Mesothelial cell of epicardium (in vitro differentiated cells): ENCODE measurements around the gene CCL15. TPM values are rescaled to one million over a fixed set of nuclear protein-coding genes. Genes with fewer than 3 reads are reported as not detected.

ENCODE experiments used
- DNase-seq, 2 experiments: peaks; one replicate each; pipeline ENCODE4 v3.0.0; 2021; ENCODE audit warnings: low spot score in 2 of 2; ENCODE audit not compliant: unreplicated experiment in 2 of 2
- H3K27ac Mint-ChIP-seq: 2 replicates; pipeline ENCODE4 v1.8.0; 2021; ENCODE audit warnings: mixed read lengths
- H3K27me3 Mint-ChIP-seq: 2 replicates; pipeline ENCODE4 v1.8.0; 2021; ENCODE audit warnings: low read depth, mixed read lengths
- H3K36me3 Mint-ChIP-seq: 2 replicates; pipeline ENCODE4 v1.8.0; 2021; ENCODE audit warnings: mixed read lengths
- H3K4me1 Mint-ChIP-seq: 2 replicates; pipeline ENCODE4 v1.8.0; 2021; ENCODE audit warnings: mixed read lengths
- H3K4me3 Mint-ChIP-seq: 2 replicates; pipeline ENCODE4 v1.8.0; 2021; ENCODE audit warnings: mild to moderate bottlenecking, moderate library complexity, mixed read lengths
- H3K9me3 Mint-ChIP-seq: 2 replicates; pipeline ENCODE4 v1.8.0; 2021; ENCODE audit warnings: mixed read lengths
- total RNA-seq: library from RNA; stranded (reverse); gene quantifications from 3 replicates; pipeline ENCODE4 v1.2.1, GENCODE V29; 2021
- TF ChIP-seq, protein P1 (sequence below): fragments of 200-600 bp; sonication (generic); IDR thresholded peaks from one replicate; pipeline ENCODE4 v1.5.0; 2021; ENCODE audit warnings: antibody characterized with exemption; ENCODE audit not compliant: unreplicated experiment

The CCL15 gene
- total RNA-seq, 1 donor from 2014 or later, result not detected

- TF ChIP-seq, protein P1, sequence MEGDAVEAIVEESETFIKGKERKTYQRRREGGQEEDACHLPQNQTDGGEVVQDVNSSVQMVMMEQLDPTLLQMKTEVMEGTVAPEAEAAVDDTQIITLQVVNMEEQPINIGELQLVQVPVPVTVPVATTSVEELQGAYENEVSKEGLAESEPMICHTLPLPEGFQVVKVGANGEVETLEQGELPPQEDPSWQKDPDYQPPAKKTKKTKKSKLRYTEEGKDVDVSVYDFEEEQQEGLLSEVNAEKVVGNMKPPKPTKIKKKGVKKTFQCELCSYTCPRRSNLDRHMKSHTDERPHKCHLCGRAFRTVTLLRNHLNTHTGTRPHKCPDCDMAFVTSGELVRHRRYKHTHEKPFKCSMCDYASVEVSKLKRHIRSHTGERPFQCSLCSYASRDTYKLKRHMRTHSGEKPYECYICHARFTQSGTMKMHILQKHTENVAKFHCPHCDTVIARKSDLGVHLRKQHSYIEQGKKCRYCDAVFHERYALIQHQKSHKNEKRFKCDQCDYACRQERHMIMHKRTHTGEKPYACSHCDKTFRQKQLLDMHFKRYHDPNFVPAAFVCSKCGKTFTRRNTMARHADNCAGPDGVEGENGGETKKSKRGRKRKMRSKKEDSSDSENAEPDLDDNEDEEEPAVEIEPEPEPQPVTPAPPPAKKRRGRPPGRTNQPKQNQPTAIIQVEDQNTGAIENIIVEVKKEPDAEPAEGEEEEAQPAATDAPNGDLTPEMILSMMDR, result no peak
- Mint-ChIP-seq H3K4me1 (no peaks in the 10 kb centered on the region), H3K9me3 (peaks cover 18% of the 10 kb centered on the region), H3K36me3 (no peaks in the 10 kb centered on the region), H3K4me3 (no peak overlapping the region), H3K27ac (no peak overlapping the region), H3K27me3 (peaks cover 46% of the 10 kb centered on the region)
- no peak for DNase-seq
Measured at GRCh38 chr17:35991075-35991474, 10.3 kb downstream of the CCL15 start.

- Mint-ChIP-seq H3K36me3 (no peaks in the 10 kb centered on the region), H3K4me1 (no peaks in the 10 kb centered on the region), H3K27me3 (peaks cover 41% of the 10 kb centered on the region)
Measured at GRCh38 chr17:35988164-35988563, 13.2 kb downstream of the CCL15 start.

GRCh38 chr17:35986643-35987042 lies 14.7 kb downstream of the CCL15 start, which contains the start of gene CCL14:
Gene CCL14, minus strand, starts transcription at chr17:35986729. Its CDS starts 80 bp downstream, at chr17:35986649.
- no peaks in the 10 kb centered on the region for H3K36me3 Mint-ChIP-seq
- no peak for DNase-seq
- H3K27me3 Mint-ChIP-seq, result peaks cover 46% of the 10 kb centered on the region
- H3K4me3 Mint-ChIP-seq, result no peak within 1 kb of the TSS
- peaks cover 10% of the 10 kb centered on the region for H3K9me3 Mint-ChIP-seq
- H3K27ac Mint-ChIP-seq, result no peak within 1 kb of the TSS
- H3K4me1 Mint-ChIP-seq, result no peaks in the 10 kb centered on the region
- TF ChIP-seq, protein P1, result no peak

More at GRCh38 chr17:35988164-35988563, 13.2 kb downstream of the CCL15 start:
- TF ChIP-seq, protein P1, result no peak
- Mint-ChIP-seq H3K9me3 (peaks cover 10% of the 10 kb centered on the region), H3K27ac (no peak overlapping the region), H3K4me3 (no peak overlapping the region)
- no peak for DNase-seq

GRCh38 chr17:35984140-35984539 lies 17.2 kb downstream of the CCL15 start:
- Mint-ChIP-seq H3K36me3 (no peaks in the 10 kb centered on the region), H3K9me3 (peaks cover 6% of the 10 kb centered on the region), H3K27me3 (peaks cover 47% of the 10 kb centered on the region), H3K27ac (no peak overlapping the region), H3K4me1 (no peaks in the 10 kb centered on the region), H3K4me3 (no peak overlapping the region)
- DNase-seq, result no peak
- TF ChIP-seq, protein P1, result no peak

GRCh38 chr17:35982409-35983191 lies 18.8 kb downstream of the CCL15 start:
- DNase-seq, result peak in 1 of 2 experiments; percentile 19
- H3K4me3 Mint-ChIP-seq, result no peak overlapping the region
- H3K4me1 Mint-ChIP-seq, result no peaks in the 10 kb centered on the region
- no peaks in the 10 kb centered on the region for H3K9me3 Mint-ChIP-seq
- no peak overlapping the region for H3K27ac Mint-ChIP-seq
- peaks cover 54% of the 10 kb centered on the region for H3K27me3 Mint-ChIP-seq
- H3K36me3 Mint-ChIP-seq, result no peaks in the 10 kb centered on the region
- TF ChIP-seq, protein P1, result no peak
